ENCODE data around the gene DAPK2. TPM values are rescaled to one million over a fixed set of nuclear protein-coding genes. Genes with fewer than 3 reads are reported as not detected.

The DAPK2 gene
- total RNA-seq, 1 donor = 0.81 TPM

GRCh38 chr15:63879995-63880394 lies 166.3 kb downstream of the DAPK2 start:
- DNase-seq (ENCODE audit: low read depth in 2 of 3, low spot score in 2 of 3) = no peak

- no peak for DNase-seq (ENCODE audit: low read depth in 2 of 3, low spot score in 2 of 3)
Measured at GRCh38 chr15:63879211-63879610, 167.1 kb downstream of the DAPK2 start.

DNA sequence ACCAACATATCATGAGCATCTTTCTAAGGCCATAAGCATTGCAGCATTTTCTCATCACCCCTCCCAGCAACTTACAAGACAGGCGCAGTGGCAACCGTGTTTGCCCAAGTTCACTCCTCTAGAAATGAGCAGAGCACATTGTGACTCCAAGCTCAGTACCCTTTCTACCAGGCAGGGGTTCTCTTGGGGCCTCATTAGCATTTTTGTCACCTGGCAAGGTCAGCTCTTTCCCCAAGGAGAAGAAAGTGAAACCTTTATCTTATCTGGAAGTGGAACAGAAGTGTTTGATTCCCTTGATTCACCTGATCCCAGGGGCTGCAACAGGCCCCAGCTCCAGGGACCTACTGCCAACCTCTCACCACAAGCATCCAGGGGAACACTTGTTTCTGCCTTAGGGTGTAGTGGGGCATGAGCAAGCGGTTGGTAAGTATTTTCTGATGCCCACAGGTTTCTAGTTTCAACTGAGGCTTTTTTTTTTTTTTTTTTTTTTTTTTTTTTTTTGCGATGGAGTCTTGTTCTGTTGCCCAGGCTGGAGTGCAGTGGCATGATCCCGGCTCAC lies 168.5 kb downstream of the DAPK2 start:
- DNase-seq (ENCODE audit: low read depth in 2 of 3, low spot score in 2 of 3) = no peak

DNA sequence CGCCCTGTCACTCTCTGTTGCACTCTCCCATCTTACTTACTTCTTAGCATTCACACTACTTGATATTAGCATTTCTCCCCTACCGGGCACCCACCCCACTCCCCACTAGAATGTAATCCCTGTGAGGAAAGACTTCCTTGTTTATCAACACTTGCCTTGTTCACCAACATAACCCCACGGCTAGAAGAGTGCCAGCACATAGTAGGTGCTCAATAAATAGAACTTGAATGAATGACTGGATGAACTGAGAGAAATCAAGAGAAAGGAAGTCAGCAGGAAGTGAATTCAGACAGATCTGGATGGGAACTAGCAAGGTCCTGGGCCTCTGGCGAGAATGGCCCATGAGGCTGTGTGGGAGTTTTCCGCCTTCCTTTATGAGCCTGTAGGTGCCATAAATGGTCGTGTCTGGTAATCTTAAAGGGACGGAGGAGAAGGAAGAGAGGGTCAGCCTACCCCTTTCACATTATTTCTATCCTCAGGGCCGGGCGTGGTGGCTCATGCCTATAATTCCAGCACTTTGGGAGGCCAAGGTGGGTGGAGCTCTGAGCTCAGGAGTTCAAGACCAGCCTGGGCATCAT lies 170.1 kb downstream of the DAPK2 start:
- DNase-seq (ENCODE audit: low read depth in 2 of 3, low spot score in 2 of 3) = no peak

DNA sequence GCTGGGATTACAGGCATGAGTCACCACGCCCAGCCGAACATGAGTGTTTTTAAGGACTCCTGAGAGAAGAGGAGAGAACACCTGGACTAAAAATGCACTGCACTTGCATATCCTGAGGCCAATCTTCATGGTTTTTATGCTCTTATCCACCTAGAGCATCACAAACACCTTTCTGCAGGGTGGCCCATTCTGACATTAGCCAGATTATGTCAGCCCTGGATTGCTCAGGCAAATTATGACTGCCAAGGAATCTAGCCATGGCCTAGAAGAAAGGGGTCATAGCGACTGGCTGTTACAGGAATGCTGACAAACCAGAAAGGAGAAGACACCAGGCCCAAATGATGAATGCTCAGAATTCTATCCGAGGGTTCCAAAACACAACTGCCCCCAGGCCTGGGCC lies 171.7 kb downstream of the DAPK2 start:
- no peak for DNase-seq (ENCODE audit: low read depth in 2 of 3, low spot score in 2 of 3)

DNA sequence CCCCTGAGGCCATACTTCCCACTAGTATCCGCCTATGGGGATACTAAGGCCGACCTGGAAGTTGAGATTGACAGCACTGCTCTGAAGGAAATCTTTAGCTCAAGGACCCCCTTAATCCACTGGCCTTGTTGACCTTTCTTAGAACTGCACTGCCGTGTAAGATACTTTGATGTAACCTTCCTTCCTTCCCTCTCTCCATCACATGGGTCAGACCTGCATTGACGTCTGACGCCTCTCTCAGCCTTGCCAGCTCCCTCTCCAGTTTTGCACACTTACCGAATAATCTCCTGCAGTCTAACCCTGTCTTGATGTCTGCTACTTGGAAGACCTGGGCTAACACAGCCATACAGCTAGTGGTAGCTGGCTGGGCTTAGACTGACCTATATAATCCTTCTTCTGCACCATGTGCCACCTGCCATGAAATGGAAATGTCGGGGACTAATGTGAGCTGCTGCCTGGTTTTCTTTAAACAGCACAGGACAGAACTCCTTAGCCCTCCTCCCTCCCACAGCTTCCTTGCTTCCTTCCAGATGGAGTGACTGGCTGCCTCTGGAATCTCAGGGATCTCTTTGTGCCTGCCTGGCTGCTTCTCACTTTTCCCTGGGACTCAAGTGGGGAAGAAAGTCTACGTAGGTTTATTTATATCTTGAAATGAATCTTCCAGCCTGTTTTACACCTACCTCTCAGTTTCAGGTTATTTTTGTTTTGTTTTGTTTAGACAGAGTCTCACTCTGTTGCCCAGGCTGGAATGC lies 173.3 kb downstream of the DAPK2 start:
- no peak for DNase-seq (ENCODE audit: low read depth in 2 of 3, low spot score in 2 of 3)

- peak in 1 of 3 donors; percentile 26 for DNase-seq (ENCODE audit: low read depth in 2 of 3, low spot score in 2 of 3)
Measured at GRCh38 chr15:63870487-63871209, 175.6 kb downstream of the DAPK2 start.

DNA sequence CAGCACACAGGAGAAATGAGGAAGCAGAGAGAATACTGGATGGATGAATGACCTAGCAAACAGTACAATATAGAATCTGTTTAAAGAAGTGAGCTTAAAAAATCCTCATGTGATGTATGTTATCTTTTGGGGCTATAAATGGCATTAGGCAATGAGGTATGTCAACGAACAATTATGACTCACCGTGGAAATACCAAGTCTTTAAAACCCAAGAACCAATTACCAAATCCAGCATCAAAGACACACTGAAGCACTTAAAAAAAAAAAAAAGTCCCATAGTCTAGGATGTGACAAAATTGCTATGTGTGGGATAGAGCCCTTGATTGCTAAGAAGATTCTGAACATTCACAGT lies 176.3 kb downstream of the DAPK2 start:
- DNase-seq (ENCODE audit: low read depth in 2 of 3, low spot score in 2 of 3) = no peak

DNA sequence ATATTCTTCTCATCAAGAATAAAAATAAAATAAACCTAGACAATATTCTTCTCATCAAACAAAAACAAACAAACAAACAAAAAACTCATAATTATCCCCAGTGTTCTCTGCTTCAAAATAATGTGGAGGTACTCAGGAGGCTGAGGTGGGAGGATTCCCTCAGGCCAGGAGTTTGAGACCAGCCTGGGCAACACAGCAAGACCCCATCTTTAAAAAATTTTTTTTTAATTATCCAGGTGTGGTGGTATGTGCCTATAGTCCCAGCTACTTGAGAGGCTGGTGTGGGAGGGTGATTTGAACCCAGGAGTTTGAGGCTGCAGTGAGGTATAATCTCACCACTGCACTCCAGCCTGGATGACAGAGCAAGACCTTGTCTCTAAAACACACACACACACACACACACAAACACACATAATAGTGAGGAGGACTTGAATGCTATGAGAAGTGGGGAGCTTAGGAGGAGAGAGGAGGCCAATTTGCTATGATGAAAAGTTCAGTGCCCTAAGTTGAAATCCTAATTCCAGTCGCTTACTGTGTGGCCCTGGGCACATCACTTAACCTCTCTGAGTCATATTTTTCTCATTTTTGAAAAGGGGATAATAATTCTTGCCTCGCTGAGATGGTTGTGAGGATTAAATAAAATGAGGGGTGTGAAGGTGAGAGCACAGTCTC lies 176.8 kb downstream of the DAPK2 start:
- DNase-seq (ENCODE audit: low read depth in 2 of 3, low spot score in 2 of 3) = no peak

- no peak for DNase-seq (ENCODE audit: low read depth in 2 of 3, low spot score in 2 of 3)
Measured at GRCh38 chr15:63864186-63864585, 182.1 kb downstream of the DAPK2 start.

DNA sequence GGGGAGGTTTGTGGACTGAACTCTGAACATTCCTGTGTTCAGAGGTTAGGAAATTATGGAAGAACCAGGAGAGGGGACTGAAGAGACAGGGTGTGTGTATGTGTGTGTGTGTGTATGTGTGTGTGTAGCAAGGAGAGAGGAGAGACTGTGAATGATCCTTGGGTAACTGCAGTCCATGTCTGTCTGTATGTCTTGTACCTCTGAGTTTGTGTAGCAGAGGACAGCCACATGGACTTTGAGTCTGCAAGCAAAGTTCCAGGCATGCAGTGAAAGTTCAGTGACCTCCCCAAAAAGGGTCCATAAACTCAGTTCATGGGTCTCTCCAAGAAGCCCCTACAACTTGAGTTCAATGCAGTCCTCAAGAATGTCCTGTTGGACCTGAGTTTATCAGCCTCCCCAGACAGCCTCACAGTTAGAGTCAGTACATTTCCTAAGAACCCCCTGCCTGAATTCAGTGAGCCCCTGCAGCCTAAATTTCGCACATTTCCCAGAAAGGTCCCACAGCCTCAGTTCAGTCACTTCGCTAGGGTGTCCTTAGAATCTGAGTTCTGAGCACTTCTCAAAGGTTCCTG lies 184.3 kb downstream of the DAPK2 start:
- no peak for DNase-seq (ENCODE audit: low read depth in 2 of 3, low spot score in 2 of 3)

DNA sequence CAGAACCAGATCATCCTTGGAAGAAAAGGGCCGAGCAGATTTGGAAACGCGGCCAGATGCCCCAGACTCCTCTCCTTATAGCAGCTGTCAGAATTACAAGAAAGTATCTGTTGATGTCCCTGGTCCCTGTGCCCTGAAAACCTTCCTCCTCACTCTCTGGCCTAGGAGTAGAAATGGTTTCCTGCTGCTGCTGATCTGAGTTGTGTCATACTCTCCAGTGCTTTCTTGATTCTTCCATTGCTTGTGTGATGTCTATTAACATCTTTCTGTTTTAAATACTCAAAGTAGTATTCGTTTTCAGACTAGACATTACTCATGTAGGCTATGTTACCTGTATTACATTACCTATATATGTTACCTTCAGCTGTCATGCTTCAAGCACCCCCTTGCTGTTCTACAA lies 185.7 kb downstream of the DAPK2 start:
- no peak for DNase-seq (ENCODE audit: low read depth in 2 of 3, low spot score in 2 of 3)

GRCh38 chr15:63860155-63860554 lies 186.1 kb downstream of the DAPK2 start:
- peak in 2 of 3 donors; percentile 30 to 44 for DNase-seq (ENCODE audit: low read depth in 2 of 3, low spot score in 2 of 3)

- DNase-seq (ENCODE audit: low read depth in 2 of 3, low spot score in 2 of 3) = peak in 1 of 3 donors; percentile 66
Measured at GRCh38 chr15:63858881-63859280, 187.4 kb downstream of the DAPK2 start.

DNA sequence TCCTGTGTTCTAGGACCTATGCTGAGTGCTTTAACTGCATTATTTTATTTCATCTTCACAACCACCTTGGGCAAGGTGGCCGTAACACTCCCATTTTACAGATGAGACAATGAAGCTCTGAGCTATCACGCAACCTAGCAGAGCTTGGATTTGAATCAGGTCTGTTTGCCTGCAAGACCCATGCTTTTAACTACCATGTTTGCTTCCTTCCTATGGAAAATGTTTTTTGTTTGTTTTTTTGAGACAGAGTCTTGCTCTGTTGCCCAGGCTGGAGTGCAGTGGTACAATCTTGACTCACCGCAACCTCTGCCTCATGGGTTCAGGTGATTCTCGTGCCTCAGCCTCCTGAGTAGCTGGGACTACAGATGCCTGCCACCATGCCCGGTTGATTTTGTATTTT lies 187.8 kb downstream of the DAPK2 start:
- DNase-seq (ENCODE audit: low read depth in 2 of 3, low spot score in 2 of 3) = no peak

DNA sequence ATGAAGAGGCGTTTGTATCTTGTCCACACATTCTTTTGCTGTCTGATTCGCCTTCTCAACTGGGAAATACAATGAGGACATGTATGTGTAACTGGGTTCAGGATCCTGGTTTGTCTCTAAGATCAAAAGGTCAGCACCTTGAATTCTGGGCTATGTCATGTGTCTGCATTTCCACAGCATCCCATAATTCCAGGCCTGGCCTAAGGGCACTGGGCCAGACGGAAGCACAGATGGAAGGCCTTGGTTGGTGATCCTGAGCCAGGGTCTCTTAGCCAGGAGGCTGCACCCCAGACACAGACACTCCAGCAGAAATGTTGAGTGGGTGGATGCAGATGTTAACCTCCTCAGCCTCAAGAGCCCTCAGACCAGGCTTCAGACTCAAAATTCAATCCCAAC lies 188.8 kb downstream of the DAPK2 start:
- no peak for DNase-seq (ENCODE audit: low read depth in 2 of 3, low spot score in 2 of 3)

Small RNA genes within 50 kb of the gene (small RNA-seq; reads per million reads assigned to genes)
- not detected for gene AC015914.2
- gene MIR422A = not detected

Other genes with a start within 250 kb of the DAPK2 start
- 211 TPM for gene HERC1, start 212.5 kb downstream of the DAPK2 start, total RNA-seq
- gene CIAO2A, start 47.4 kb upstream of the DAPK2 start, total RNA-seq = 26.4 TPM
- gene SNX1, start 49.5 kb upstream of the DAPK2 start, total RNA-seq = 39.3 TPM
- 1.1 TPM for gene SNX22, start 105.2 kb upstream of the DAPK2 start, total RNA-seq
- 265 TPM for gene PPIB, start 116.5 kb upstream of the DAPK2 start, total RNA-seq

Measured in hematopoietic multipotent progenitor cell (in vitro differentiated cells).